HCT116 (cell line): ENCODE results near the gene TPI1. TPM values are rescaled to one million over a fixed set of nuclear protein-coding genes. Genes with fewer than 3 reads are reported as not detected.
"Not testable (repeated sequence)": the region's sequence is repeated elsewhere in the genome, so short reads cannot be mapped to it uniquely, and the experiment has no call there.

Experiments used
- ATAC-seq: fragments of 200-7000 bp; cut with Tn5 transposase; 2 replicates; pipeline ENCODE4 v1.9.1; 2020; ENCODE audit warnings: mild to moderate bottlenecking, moderate library complexity
- BruUV-seq: library from RNA; stranded (reverse); fragments of 400-500 nt; replicated peaks from 2 replicates; lab custom pipeline; 2021; lab: Mats Ljungman, UMichigan
- CTCF ChIA-PET: fragments of 300-600 bp; sonication (Branson Sonifier 250); formaldehyde crosslinking; loops from one replicate; lab custom pipeline; 2021; ENCODE audit warnings: antibody characterized with exemption; lab: Charles Lee
- POLR2A ChIA-PET: fragments of 300-600, 350-600 bp; sonication (Branson Sonifier 250); formaldehyde crosslinking; loops from one replicate; lab custom pipeline; 2021; ENCODE audit warnings: antibody characterized with exemption; lab: Charles Lee
- RAD21 ChIA-PET, 2 experiments: fragments of 300-600 bp; sonication (Branson Sonifier 250); formaldehyde crosslinking; loops; one replicate each; lab custom pipeline; 2023; ENCODE audit warnings: low total read pairs in 2 of 2; ENCODE audit not compliant: uncharacterized antibody in 2 of 2, unreplicated experiment in 2 of 2, low non-redundant PET in 1 of 2; lab: Charles Lee
- DNase-seq: peaks from one replicate; pipeline ENCODE4 v3.0.0-alpha.2; 2010; ENCODE audit warnings: low read depth, low spot score
- H2AFZ ChIP-seq: fragments of 200-600 bp; shearing (Covaris generic), sonication (generic); 2 replicates; pipeline ENCODE4 v1.6.1; 2017; ENCODE audit warnings: low read depth, mixed run types, mixed read lengths, antibody characterized with exemption, low read length; ENCODE audit not compliant: poor library complexity, severe bottlenecking
- H3K27ac ChIP-seq: 2 replicates; pipeline ENCODE4 v1.5.1; 2012; ENCODE audit warnings: low read depth, low read length
- H3K27me3 ChIP-seq: fragments of 200-600 bp; sonication (generic); 2 replicates; pipeline ENCODE4 v1.6.1; 2016; ENCODE audit warnings: mixed run types, low read length, mixed read lengths; ENCODE audit not compliant: insufficient read depth
- H3K36me3 ChIP-seq, 2 experiments: fragments of 200-500 bp in 1 of 2; fragments of 200-600 bp in 1 of 2; sonication (Bioruptor generic) in 1 of 2; sonication (generic) in 1 of 2; 2 replicates each; pipeline versions ENCODE4 v1.5.1 to v1.6.1; 2014 to 2016; ENCODE audit warnings: low read length in 2 of 2, inconsistent platforms in 1 of 2, mixed read lengths in 1 of 2, mixed run types in 1 of 2; ENCODE audit not compliant: insufficient read depth in 2 of 2, control insufficient read depth in 1 of 2
- H3K4me1 ChIP-seq, 2 experiments: fragments of 200-600 bp in 1 of 2; sonication (generic) in 1 of 2; 2 replicates each; pipeline versions ENCODE4 v1.5.1 to v1.6.1; 2012 to 2017; ENCODE audit warnings: low read length in 2 of 2, inconsistent platforms in 1 of 2, mild to moderate bottlenecking in 1 of 2, mixed read lengths in 1 of 2, mixed run types in 1 of 2, moderate library complexity in 1 of 2; ENCODE audit not compliant: insufficient read depth in 2 of 2, control insufficient read depth in 1 of 2
- H3K4me2 ChIP-seq: fragments of 200-600 bp; sonication (generic); 2 replicates; pipeline ENCODE4 v1.6.1; 2017; ENCODE audit warnings: mixed run types, low read length, mixed read lengths
- H3K4me3 ChIP-seq, 2 experiments: fragments of 200-600 bp in 1 of 2; sonication (generic) in 1 of 2; replicated peaks in 1 of 2; 2 replicates each; pipeline ENCODE4 v1.5.1; 2011 to 2016; ENCODE audit warnings: low read length in 2 of 2, control low read depth in 1 of 2, low read depth in 1 of 2, mild to moderate bottlenecking in 1 of 2, mixed read lengths in 1 of 2, mixed run types in 1 of 2
- H3K79me2 ChIP-seq: fragments of 200-600 bp; sonication (generic); 2 replicates; pipeline ENCODE4 v1.6.1; 2017; ENCODE audit warnings: mild to moderate bottlenecking, mixed run types, low read length, moderate library complexity, mixed read lengths; ENCODE audit not compliant: insufficient read depth
- H3K9ac ChIP-seq: fragments of 200-600 bp; sonication (generic); 2 replicates; pipeline ENCODE4 v1.6.1; 2016; ENCODE audit warnings: low read length, mixed read lengths
- H3K9me2 ChIP-seq: fragments of 200-600 bp; sonication (generic), shearing (Covaris generic); 2 replicates; pipeline ENCODE4 v1.6.1; 2017; ENCODE audit warnings: mixed run types, mild to moderate bottlenecking, moderate library complexity; ENCODE audit not compliant: insufficient read depth
- H3K9me3 ChIP-seq, 2 experiments: fragments of 200-500 bp in 1 of 2; fragments of 200-600 bp in 1 of 2; sonication (Bioruptor generic) in 1 of 2; sonication (generic) in 1 of 2; 2 replicates each; pipeline ENCODE4 v1.6.1; 2014 to 2017; ENCODE audit warnings: low read length in 2 of 2, mixed read lengths in 2 of 2, inconsistent platforms in 1 of 2, low read depth in 1 of 2, mild to moderate bottlenecking in 1 of 2, mixed run types in 1 of 2, moderate library complexity in 1 of 2; ENCODE audit not compliant: control insufficient read depth in 1 of 2, insufficient read depth in 1 of 2
- H4K20me1 ChIP-seq: fragments of 200-600 bp; sonication (generic), shearing (Covaris generic); 2 replicates; pipeline ENCODE4 v1.6.1; 2017; ENCODE audit warnings: mixed run types, mild to moderate bottlenecking, moderate library complexity; ENCODE audit not compliant: insufficient read depth
- POLR2A ChIP-seq: IDR thresholded peaks from 2 replicates; pipeline ENCODE4 v1.7.0; 2011; ENCODE audit warnings: borderline replicate concordance; ENCODE audit not compliant: insufficient read depth, insufficient read length; ENCODE audit errors: extremely low read depth
- POLR2AphosphoS5 ChIP-seq: IDR thresholded peaks from 2 replicates; pipeline ENCODE4 v1.6.1; 2011; ENCODE audit warnings: mild to moderate bottlenecking, low read depth, low read length, moderate library complexity
- TCF7L2 ChIP-seq: IDR thresholded peaks from 2 replicates; pipeline ENCODE4 v1.7.0; 2011; ENCODE audit warnings: borderline replicate concordance, inconsistent platforms; ENCODE audit not compliant: insufficient read depth, insufficient read length; ENCODE audit errors: extremely low read depth
- ZBTB33 ChIP-seq: IDR thresholded peaks from 2 replicates; pipeline ENCODE4 v1.6.1; 2011; ENCODE audit warnings: mild to moderate bottlenecking, low read length, moderate library complexity; ENCODE audit not compliant: insufficient replicate concordance; ENCODE audit errors: extremely low read depth
- ZFX ChIP-seq: fragments of 450-650 bp; IDR thresholded peaks from 2 replicates; pipeline ENCODE4 v1.6.1; 2017
- intact Hi-C: fragments of 100-400 bp; cut with micrococcal nuclease; formaldehyde crosslinking; loops from 2 replicates; pipeline ENCODE4 v1.10.0; 2022
- total RNA-seq: library from RNA; stranded (reverse); gene quantifications from one replicate; pipeline ENCODE4 v1.2.1, GENCODE V29; 2021; ENCODE audit not compliant: unreplicated experiment

TPI1 gene
- total RNA-seq, 1 experiment from 2014 or later: 1,068 TPM

- BruUV-seq: no TSS peak
- TF ChIP-seq ZFX: peak; percentile 63; the same call in 1 of the 2 replicates
- TF ChIP-seq POLR2A: peak; percentile 35
- no peak for TF ChIP-seq ZBTB33
- TF ChIP-seq TCF7L2: peak; percentile 35
- peak; percentile 87 for TF ChIP-seq POLR2AphosphoS5
- peak within 1 kb of the TSS; percentile 96 for H3K27ac ChIP-seq
- H4K20me1 ChIP-seq: peaks cover 12% of the 10 kb centered on the region; the same call in 1 of the 2 replicates
- H3K4me1 ChIP-seq: peaks cover 23 to 50% of the 10 kb centered on the region in 2 experiments
- peak; percentile 79 for ATAC-seq
- H2AFZ ChIP-seq: no peak within 1 kb of the TSS
- peak; percentile 89 for DNase-seq
- H3K9me2 ChIP-seq: no peaks in the 10 kb centered on the region
- H3K4me3 ChIP-seq: peak within 1 kb of the TSS; percentile 73 to 92
- peaks cover 44% of the 10 kb centered on the region for H3K79me2 ChIP-seq
- peak within 1 kb of the TSS; percentile 86 for H3K9ac ChIP-seq
- H3K9me3 ChIP-seq: no peaks in the 10 kb centered on the region
- no peaks in the 10 kb centered on the region for H3K27me3 ChIP-seq
- H3K36me3 ChIP-seq: peaks cover 8 to 33% of the 10 kb centered on the region in 2 experiments; a peak in 3 of 4 replicates
- ChIA-PET CTCF (interaction anchor here (0.6 to 4.1 kb wide), 27 partner anchors 8 to 316 kb away, joined by 3 to 30 read pairs (median 6); partner anchors contain the start of genes C12orf57, C1RL, CDCA3 and COPS7A), POLR2A (interaction anchor here (1.1 to 10.9 kb wide), 10 partner anchors 8 to 150 kb away, joined by 3 to 186 read pairs (median 10); partner anchors contain the start of genes C12orf57, CDCA3, COPS7A and RNU7-1), RAD21 (interaction anchor here (0.9 to 1.3 kb wide), 4 partner anchors 18 to 52 kb away, joined by 3 to 5 read pairs (median 4); partner anchors contain the start of gene USP5 (in 1 of the 2))
- intact Hi-C loops: loop anchor here (1.0 to 5.0 kb wide), 4 partner anchors 54 to 764 kb away; partner anchors contain the start of gene ATN1
- peak within 1 kb of the TSS; percentile 92 for H3K4me2 ChIP-seq
Measured at GRCh38 chr12:6873094-6874014, 6.0 kb downstream of the TPI1 start, which contains the start of gene SPSB2. Gene SPSB2 (minus strand): TSS chr12:6873303. CDS start chr12:6872901, 402 bp downstream.

- DNase-seq, H3K9me3 ChIP-seq, H3K9me2 ChIP-seq, H2AFZ ChIP-seq, ATAC-seq, BruUV-seq, RAD21 ChIA-PET, H4K20me1 ChIP-seq, H3K27me3 ChIP-seq: not testable (repeated sequence)
- peak overlapping the region; percentile 78 for H3K27ac ChIP-seq
- peaks cover 20 to 43% of the 10 kb centered on the region in 2 experiments for H3K4me1 ChIP-seq
- H3K9ac ChIP-seq: peak overlapping the region; percentile 86
- H3K4me2 ChIP-seq: peak overlapping the region; percentile 92
- peaks cover 37% of the 10 kb centered on the region for H3K79me2 ChIP-seq
- POLR2A ChIA-PET: interaction anchor here (10.9 kb wide), 1 partner anchor 22 kb away, joined by 186 read pairs; the partner anchor contains the start of genes CDCA3 and USP5
- peaks cover 8 to 28% of the 10 kb centered on the region in 2 experiments; a peak in 3 of 4 replicates for H3K36me3 ChIP-seq
- CTCF ChIA-PET: interaction anchor here (3.4 to 4.1 kb wide), 2 partner anchors 18 to 52 kb away, joined by 30 read pairs; no protein-coding TSS in a partner anchor
- peak overlapping the region; percentile 73 to 92 for H3K4me3 ChIP-seq
- intact Hi-C loops: loop anchor here (5.0 kb wide), 2 partner anchors 53 to 763 kb away; partner anchors contain the start of gene ATN1
Measured at GRCh38 chr12:6874015-6874368, 6.7 kb downstream of the TPI1 start.

- H3K9ac ChIP-seq, H3K4me3 ChIP-seq, RAD21 ChIA-PET, DNase-seq, H3K9me2 ChIP-seq, H3K27me3 ChIP-seq, H3K79me2 ChIP-seq, H2AFZ ChIP-seq, BruUV-seq, H3K36me3 ChIP-seq, ATAC-seq, H3K9me3 ChIP-seq, intact Hi-C loops, H4K20me1 ChIP-seq: not testable (repeated sequence)
- Histone ChIP-seq H3K4me2 (peak overlapping the region; percentile 21; the same call in 1 of the 2 replicates), H3K27ac (peak overlapping the region; percentile 58; the same call in 1 of the 2 replicates), H3K4me1 (peaks cover 12 to 22% of the 10 kb centered on the region in 2 experiments)
- ChIA-PET CTCF (interaction anchor here (0.6 to 4.2 kb wide), 2 partner anchors 11 to 120 kb away, joined by 3 to 24 read pairs; no protein-coding TSS in a partner anchor), POLR2A (interaction anchor here (1.0 to 1.2 kb wide), 2 partner anchors 46 to 64 kb away, joined by 3 to 6 read pairs; partner anchors contain the start of genes C12orf57 and RNU7-1)
Measured at GRCh38 chr12:6879824-6880223, 12.5 kb downstream of the TPI1 start.
